OCI-LY7 (cell line): ENCODE data around the gene PIEZO2. TPM values are rescaled to one million over a fixed set of nuclear protein-coding genes. Genes with fewer than 3 reads are reported as not detected.

ENCODE experiments used
- BruUV-seq: library from RNA; stranded (reverse); fragments of 400-500 nt; replicated peaks from 2 replicates; lab custom pipeline; 2021; lab: Mats Ljungman, UMichigan
- CTCF ChIA-PET: fragments of 300-600 bp; sonication (Branson Sonifier 250); formaldehyde crosslinking; loops from one replicate; lab custom pipeline; 2022; ENCODE audit warnings: antibody characterized with exemption; ENCODE audit not compliant: unreplicated experiment; lab: Charles Lee
- POLR2A ChIA-PET: fragments of 300-600 bp; sonication (Branson Sonifier 250); formaldehyde crosslinking; loops from one replicate; lab custom pipeline; 2022; ENCODE audit warnings: antibody characterized with exemption; lab: Charles Lee
- DNase-seq: peaks from one replicate; pipeline ENCODE4 v3.0.0-alpha.2; 2015; ENCODE audit warnings: low spot score
- H2AFZ ChIP-seq: fragments of 200-600 bp; sonication (generic), shearing (Covaris generic); 2 replicates; pipeline ENCODE4 v1.6.1; 2014; ENCODE audit warnings: mild to moderate bottlenecking, antibody characterized with exemption, low read length, moderate library complexity
- H3K27ac ChIP-seq: fragments of 200-600 bp; sonication (generic); 2 replicates; pipeline ENCODE4 v1.5.1; 2014; ENCODE audit warnings: mixed run types, low read depth, mild to moderate bottlenecking, moderate library complexity, low read length, inconsistent platforms; ENCODE audit not compliant: poor library complexity, severe bottlenecking
- H3K36me3 ChIP-seq: fragments of 200-600 bp; sonication (generic); 2 replicates; pipeline ENCODE4 v1.6.1; 2014; ENCODE audit warnings: mild to moderate bottlenecking, antibody characterized with exemption, low read length, moderate library complexity, mixed read lengths; ENCODE audit not compliant: insufficient read depth
- H3K4me1 ChIP-seq: fragments of 200-600 bp; sonication (generic); 2 replicates; pipeline ENCODE4 v1.5.1; 2014; ENCODE audit warnings: mild to moderate bottlenecking, low read length; ENCODE audit not compliant: insufficient read depth, poor library complexity, severe bottlenecking
- H3K4me2 ChIP-seq: fragments of 200-600 bp; sonication (generic); 2 replicates; pipeline ENCODE4 v1.6.1; 2014; ENCODE audit warnings: mild to moderate bottlenecking, low read length
- H3K4me3 ChIP-seq: fragments of 200-600 bp; sonication (generic); 2 replicates; pipeline ENCODE4 v1.5.1; 2014; ENCODE audit warnings: mild to moderate bottlenecking, low read depth, low read length; ENCODE audit not compliant: poor library complexity, severe bottlenecking
- H3K79me2 ChIP-seq: fragments of 200-600 bp; sonication (generic); 2 replicates; pipeline ENCODE4 v1.6.1; 2016; ENCODE audit warnings: low read depth, mild to moderate bottlenecking, low read length, moderate library complexity, mixed read lengths; ENCODE audit not compliant: insufficient read depth
- H3K9me2 ChIP-seq: fragments of 200-600 bp; sonication (generic); 2 replicates; pipeline ENCODE4 v1.6.1; 2016; ENCODE audit warnings: mild to moderate bottlenecking, low read length, mixed read lengths; ENCODE audit not compliant: insufficient read depth
- H3K9me3 ChIP-seq: fragments of 200-600 bp; sonication (generic); 2 replicates; pipeline ENCODE4 v1.6.1; 2014; ENCODE audit warnings: mild to moderate bottlenecking, mixed run types, low read length, mixed read lengths
- H4K20me1 ChIP-seq: fragments of 200-600 bp; sonication (generic); 2 replicates; pipeline ENCODE4 v1.6.1; 2014; ENCODE audit warnings: mild to moderate bottlenecking, antibody characterized with exemption, low read length, moderate library complexity, mixed read lengths; ENCODE audit not compliant: insufficient read depth
- EZH2phosphoT487 ChIP-seq: fragments of 200-600 bp; sonication (generic); IDR thresholded peaks from 2 replicates; pipeline ENCODE4 v1.6.1; 2018; ENCODE audit warnings: low read depth, borderline replicate concordance, mild to moderate bottlenecking, mixed run types, antibody characterized with exemption, low read length, moderate library complexity, mixed read lengths
- intact Hi-C: fragments of 100-400 bp; cut with micrococcal nuclease; formaldehyde crosslinking; loops from one replicate; pipeline ENCODE4 v1.10.0; 2022; ENCODE audit not compliant: unreplicated experiment
- total RNA-seq, 2 experiments: library from RNA; depleted of rRNA in 1 of 2; stranded (reverse); fragments of >200 nt in 1 of 2; shearing (Covaris generic) in 1 of 2; gene quantifications; 2 replicates each; pipeline ENCODE4 v1.2.3, GENCODE V29; 2014 to 2022
- TF ChIP-seq, protein P1 (sequence below): fragments of 200-600 bp; sonication (generic); conservative IDR thresholded peaks from 2 replicates; pipeline ENCODE4 v1.5.1; 2014; ENCODE audit warnings: mild to moderate bottlenecking, antibody characterized with exemption, low read length, moderate library complexity, mixed read lengths

PIEZO2 gene
- total RNA-seq, 2 experiments from 2014 or later, result 0.95 to 3.3 TPM

DNA sequence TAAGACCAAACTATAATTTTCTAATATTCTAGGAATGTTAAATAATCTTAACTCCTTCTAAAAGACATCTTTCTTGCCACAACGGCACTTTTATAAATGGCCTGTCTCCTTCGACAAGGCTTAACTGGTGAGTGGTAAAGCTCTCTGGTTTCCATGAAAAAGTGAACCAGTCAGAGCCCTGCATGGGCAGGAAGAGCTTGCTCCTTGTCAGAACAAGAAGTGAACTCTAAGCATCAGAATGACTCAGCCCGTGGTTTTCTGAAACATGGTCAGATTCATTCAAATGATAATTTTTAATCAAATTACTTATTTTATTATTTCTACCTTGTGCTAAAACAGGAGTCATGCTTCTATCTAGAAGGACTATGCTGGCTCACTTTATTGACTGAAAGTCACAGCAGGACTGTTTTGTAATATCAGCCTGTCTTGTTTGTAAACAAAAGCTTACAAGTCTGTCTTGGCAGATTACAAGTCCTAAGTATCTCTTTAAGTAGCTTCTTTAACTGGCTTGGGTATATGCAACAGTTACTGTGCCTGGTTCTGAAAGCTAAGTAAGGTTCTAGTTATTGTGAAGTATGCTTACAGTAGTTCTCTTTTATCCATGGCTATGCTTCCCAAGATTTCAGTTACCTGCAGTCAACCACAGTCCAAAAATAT lies 378.2 kb downstream of the PIEZO2 start:
- no peak overlapping the region for H3K4me2 ChIP-seq
- no peak for DNase-seq
- no peaks in the 10 kb centered on the region for H3K36me3 ChIP-seq
- no TSS peak for BruUV-seq
- CTCF ChIA-PET, result no interaction called here
- H3K4me1 ChIP-seq, result no peaks in the 10 kb centered on the region
- H3K4me3 ChIP-seq, result no peak overlapping the region
- no peak overlapping the region for H3K27ac ChIP-seq
- POLR2A ChIA-PET, result no interaction called here
- H4K20me1 ChIP-seq, result no peaks in the 10 kb centered on the region
- intact Hi-C loops, result no loop called here
- no peaks in the 10 kb centered on the region for H3K79me2 ChIP-seq
- H2AFZ ChIP-seq, result no peak overlapping the region
- H3K9me2 ChIP-seq, result no peaks in the 10 kb centered on the region
- H3K9me3 ChIP-seq, result no peaks in the 10 kb centered on the region
- TF ChIP-seq, protein P1, sequence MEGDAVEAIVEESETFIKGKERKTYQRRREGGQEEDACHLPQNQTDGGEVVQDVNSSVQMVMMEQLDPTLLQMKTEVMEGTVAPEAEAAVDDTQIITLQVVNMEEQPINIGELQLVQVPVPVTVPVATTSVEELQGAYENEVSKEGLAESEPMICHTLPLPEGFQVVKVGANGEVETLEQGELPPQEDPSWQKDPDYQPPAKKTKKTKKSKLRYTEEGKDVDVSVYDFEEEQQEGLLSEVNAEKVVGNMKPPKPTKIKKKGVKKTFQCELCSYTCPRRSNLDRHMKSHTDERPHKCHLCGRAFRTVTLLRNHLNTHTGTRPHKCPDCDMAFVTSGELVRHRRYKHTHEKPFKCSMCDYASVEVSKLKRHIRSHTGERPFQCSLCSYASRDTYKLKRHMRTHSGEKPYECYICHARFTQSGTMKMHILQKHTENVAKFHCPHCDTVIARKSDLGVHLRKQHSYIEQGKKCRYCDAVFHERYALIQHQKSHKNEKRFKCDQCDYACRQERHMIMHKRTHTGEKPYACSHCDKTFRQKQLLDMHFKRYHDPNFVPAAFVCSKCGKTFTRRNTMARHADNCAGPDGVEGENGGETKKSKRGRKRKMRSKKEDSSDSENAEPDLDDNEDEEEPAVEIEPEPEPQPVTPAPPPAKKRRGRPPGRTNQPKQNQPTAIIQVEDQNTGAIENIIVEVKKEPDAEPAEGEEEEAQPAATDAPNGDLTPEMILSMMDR, result no peak
- no peak for TF ChIP-seq EZH2phosphoT487

DNA sequence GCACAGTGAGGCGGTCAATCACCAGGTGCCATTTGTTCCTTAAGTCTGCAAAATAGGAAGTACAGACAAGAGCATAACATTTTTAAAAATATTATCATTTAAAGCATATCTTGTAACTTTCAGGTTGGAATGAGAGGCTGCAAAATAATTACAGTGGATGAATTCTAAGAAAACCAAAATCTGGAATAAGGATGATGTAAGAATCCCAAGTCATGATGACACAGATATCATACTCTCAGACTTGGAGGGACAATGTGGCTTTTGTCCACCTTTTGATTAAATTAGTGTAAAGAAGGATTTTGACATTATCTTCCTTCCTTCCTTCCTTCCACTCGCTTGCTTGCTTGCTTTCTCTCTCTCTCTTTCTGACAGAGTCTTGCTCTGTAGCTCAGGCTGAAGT lies 379.1 kb downstream of the PIEZO2 start:
- intact Hi-C loops, result no loop called here
- CTCF ChIA-PET, result no interaction called here
- Histone ChIP-seq H3K27ac (no peak overlapping the region), H3K4me1 (no peaks in the 10 kb centered on the region), H3K4me2 (no peak overlapping the region), H3K9me2 (no peaks in the 10 kb centered on the region), H3K4me3 (no peak overlapping the region), H3K9me3 (no peaks in the 10 kb centered on the region), H4K20me1 (no peaks in the 10 kb centered on the region), H3K79me2 (no peaks in the 10 kb centered on the region), H3K36me3 (no peaks in the 10 kb centered on the region), H2AFZ (no peak overlapping the region)
- no peak for DNase-seq
- TF ChIP-seq EZH2phosphoT487, result no peak
- TF ChIP-seq, protein P1, result no peak
- no TSS peak for BruUV-seq
- POLR2A ChIA-PET, result interaction anchor here (0.6 to 0.7 kb wide), 2 partner anchors 72 to 1143 kb away, joined by 3 to 4 read pairs; no protein-coding TSS in a partner anchor

DNA sequence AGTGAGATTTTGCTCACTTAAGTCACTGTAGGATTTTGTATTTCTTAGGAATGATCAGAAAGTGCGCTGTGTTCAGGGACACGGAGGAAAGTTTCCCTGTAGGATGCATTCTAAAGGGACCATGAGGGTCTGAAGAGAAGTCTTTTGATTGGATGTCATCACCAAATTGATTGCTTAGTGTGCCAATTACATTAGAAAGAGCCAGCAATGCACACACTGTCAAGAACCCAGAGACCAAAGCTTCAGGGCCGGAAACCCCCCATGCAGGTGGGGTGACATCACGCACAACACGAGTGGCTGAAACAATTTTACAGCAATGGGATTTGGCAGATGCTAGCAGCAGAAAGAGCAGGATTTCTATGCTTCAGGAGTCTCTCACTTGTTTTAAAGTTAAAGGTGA lies 381.1 kb downstream of the PIEZO2 start:
- no peaks in the 10 kb centered on the region for H3K9me2 ChIP-seq
- no peaks in the 10 kb centered on the region for H3K4me1 ChIP-seq
- H3K79me2 ChIP-seq, result no peaks in the 10 kb centered on the region
- H4K20me1 ChIP-seq, result no peaks in the 10 kb centered on the region
- H3K27ac ChIP-seq, result no peak overlapping the region
- no peak for TF ChIP-seq EZH2phosphoT487
- TF ChIP-seq, protein P1, result no peak
- intact Hi-C loops, result no loop called here
- no peaks in the 10 kb centered on the region for H3K9me3 ChIP-seq
- H3K36me3 ChIP-seq, result no peaks in the 10 kb centered on the region
- BruUV-seq, result no TSS peak
- ChIA-PET CTCF (no interaction called here), POLR2A (interaction anchor here (0.6 kb wide), 1 partner anchor 11 kb away, joined by 3 read pairs; no protein-coding TSS in a partner anchor)
- H2AFZ ChIP-seq, result no peak overlapping the region
- no peak overlapping the region for H3K4me2 ChIP-seq
- no peak overlapping the region for H3K4me3 ChIP-seq
- no peak for DNase-seq
